K562 (cell line): ENCODE results near the gene ATP6V0D1. TPM values are rescaled to one million over a fixed set of nuclear protein-coding genes. Genes with fewer than 3 reads are reported as not detected.

ENCODE experiments used
- ARHGAP35 ChIP-seq: fragments of 450-650 bp; IDR thresholded peaks from 2 replicates; pipeline ENCODE4 v1.6.1; 2018; ENCODE audit not compliant: partially characterized antibody
- CHAMP1 ChIP-seq: fragments of 450-650 bp; IDR thresholded peaks from 2 replicates; pipeline ENCODE4 v1.6.1; 2016; ENCODE audit warnings: mild to moderate bottlenecking
- CUX1 ChIP-seq: fragments of 200-800 bp; sonication (Bioruptor generic); IDR thresholded peaks from 2 replicates; pipeline ENCODE4 v1.6.1; 2016; ENCODE audit warnings: missing genetic modification characterization, missing compliant biosample characterization
- polyA plus RNA-seq, 8 experiments: library from polyadenylated mRNA; depleted of rRNA in 4 of 8; stranded (reverse) in 5 of 8; unstranded in 3 of 8; fragments of >200 nt; fragmentation: Nextera tagmentation in 2 of 8; fragmentation: Illumina TruSeq in 1 of 8; extraction: Ambion mirVana in 2 of 8; extraction: Trizol in 1 of 8; gene quantifications; 2 replicates each; pipeline versions ENCODE4 v1.2.1 to v1.2.3, GENCODE V29; 2011 to 2014; ENCODE audit warnings: inconsistent platforms in 1 of 8, missing spikeins in 1 of 8
- total RNA-seq, 7 experiments: library from RNA; depleted of rRNA in 6 of 7; stranded (reverse); fragments of >200 nt in 6 of 7; fragmentation: Illumina TruSeq in 2 of 7; extraction: Trizol in 2 of 7; gene quantifications; 2 replicates each; pipeline versions ENCODE4 v1.2.1 to v1.2.3, GENCODE V29; 2011 to 2021; ENCODE audit warnings: low replicate concordance in 1 of 7
- TF ChIP-seq, protein P1 (sequence below): fragments of 250-450 bp; sonication (Bioruptor Pico); IDR thresholded peaks from 2 replicates; pipeline ENCODE4 v1.8.0; 2022; ENCODE audit warnings: moderate library complexity, mild to moderate bottlenecking, inconsistent platforms

Gene ATP6V0D1
- total and polyA plus RNA-seq, 9 of the 15 experiments (the other 6 are each of a cell fraction or from before 2014, with no cell fraction given) = 23.2 to 69.7 (median 45.6) TPM

- TF ChIP-seq CUX1 (CRISPR knock-in tag) = no peak
- no peak for TF ChIP-seq CHAMP1
- TF ChIP-seq ARHGAP35 = no peak
- TF ChIP-seq, protein P1, sequence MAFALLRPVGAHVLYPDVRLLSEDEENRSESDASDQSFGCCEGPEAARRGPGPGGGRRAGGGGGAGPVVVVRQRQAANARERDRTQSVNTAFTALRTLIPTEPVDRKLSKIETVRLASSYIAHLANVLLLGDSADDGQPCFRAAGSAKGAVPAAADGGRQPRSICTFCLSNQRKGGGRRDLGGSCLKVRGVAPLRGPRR (CRISPR knock-in tag) = no peak
These were observed 48.5 kb downstream of the ATP6V0D1 start (continued) for GRCh38 chr16:67432506-67432890.
